ENCODE data around the gene C6orf89.

DNA sequence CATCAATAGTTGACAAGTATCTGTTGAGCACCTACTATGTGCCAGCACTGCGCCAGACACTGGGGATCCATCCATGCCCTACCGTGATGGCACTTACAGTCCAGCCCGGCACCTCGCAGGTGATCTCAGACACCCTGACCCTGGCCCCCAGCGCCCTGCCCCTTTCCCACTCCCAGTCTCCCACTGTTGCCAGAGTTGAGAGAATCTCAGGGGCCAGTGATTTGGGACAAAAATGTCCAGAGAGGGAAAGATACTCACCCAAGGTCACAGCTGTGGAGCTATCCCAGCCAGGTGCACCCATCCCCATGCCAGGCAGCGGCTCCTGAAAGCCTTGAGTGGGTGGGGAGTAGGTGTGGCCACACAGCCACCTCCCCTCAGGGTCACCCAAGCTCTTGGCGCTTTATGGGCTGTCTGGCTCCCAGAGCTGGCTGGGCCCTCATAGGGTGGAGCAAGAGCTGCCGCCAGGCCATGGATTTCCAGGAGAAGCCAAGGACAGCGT lies 72.1 kb downstream of the C6orf89 start:
- no peak for TF ChIP-seq POLR2A (IDR thresholded peaks at IDR 0.05)
- TF ChIP-seq, protein P1, sequence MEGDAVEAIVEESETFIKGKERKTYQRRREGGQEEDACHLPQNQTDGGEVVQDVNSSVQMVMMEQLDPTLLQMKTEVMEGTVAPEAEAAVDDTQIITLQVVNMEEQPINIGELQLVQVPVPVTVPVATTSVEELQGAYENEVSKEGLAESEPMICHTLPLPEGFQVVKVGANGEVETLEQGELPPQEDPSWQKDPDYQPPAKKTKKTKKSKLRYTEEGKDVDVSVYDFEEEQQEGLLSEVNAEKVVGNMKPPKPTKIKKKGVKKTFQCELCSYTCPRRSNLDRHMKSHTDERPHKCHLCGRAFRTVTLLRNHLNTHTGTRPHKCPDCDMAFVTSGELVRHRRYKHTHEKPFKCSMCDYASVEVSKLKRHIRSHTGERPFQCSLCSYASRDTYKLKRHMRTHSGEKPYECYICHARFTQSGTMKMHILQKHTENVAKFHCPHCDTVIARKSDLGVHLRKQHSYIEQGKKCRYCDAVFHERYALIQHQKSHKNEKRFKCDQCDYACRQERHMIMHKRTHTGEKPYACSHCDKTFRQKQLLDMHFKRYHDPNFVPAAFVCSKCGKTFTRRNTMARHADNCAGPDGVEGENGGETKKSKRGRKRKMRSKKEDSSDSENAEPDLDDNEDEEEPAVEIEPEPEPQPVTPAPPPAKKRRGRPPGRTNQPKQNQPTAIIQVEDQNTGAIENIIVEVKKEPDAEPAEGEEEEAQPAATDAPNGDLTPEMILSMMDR (IDR thresholded peaks at IDR 0.05): no peak
